Measurements from ENCODE around the gene RPL36AL. TPM values are rescaled to one million over a fixed set of nuclear protein-coding genes. Genes with fewer than 3 reads are reported as not detected.

The RPL36AL gene
- total and polyA plus RNA-seq, 9 donors, result 196 to 712 (median 406) TPM

DNA sequence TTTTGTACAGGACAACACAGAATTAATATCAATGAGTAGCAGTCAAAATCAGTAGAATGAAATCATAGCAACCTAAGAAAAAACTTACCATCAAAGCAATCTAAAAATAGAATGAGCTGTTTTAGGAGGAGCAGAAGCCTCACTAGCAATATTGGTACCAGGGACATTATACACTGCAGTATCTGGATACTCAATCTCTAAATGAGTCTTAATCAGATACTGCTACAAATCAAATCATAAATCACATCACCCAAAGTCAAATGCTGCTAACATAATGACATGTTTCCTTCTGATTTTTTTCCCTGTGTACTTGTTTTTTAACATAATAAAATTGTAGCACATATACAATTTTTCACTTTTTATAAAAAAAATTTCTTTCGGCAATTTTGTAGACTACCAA is 42.3 kb downstream of the RPL36AL start:
- WGBS, 3 donors, result 96 to 100% (median 100%) methylated on average over 1 of the region's 1 CpG
- Histone ChIP-seq H3K9me3 (no peaks in the 10 kb centered on the region), H3K27ac (no peak overlapping the region), H3K4me3 (no peak overlapping the region), H3K27me3 (no peaks in the 10 kb centered on the region), H3K4me1 (ENCODE audit: insufficient read depth) (no peaks in the 10 kb centered on the region), H3K36me3 (no peaks in the 10 kb centered on the region)
- intact Hi-C loops (cut with DNase I), result no loop called here
- no peak for DNase-seq
- TF ChIP-seq, protein P1, sequence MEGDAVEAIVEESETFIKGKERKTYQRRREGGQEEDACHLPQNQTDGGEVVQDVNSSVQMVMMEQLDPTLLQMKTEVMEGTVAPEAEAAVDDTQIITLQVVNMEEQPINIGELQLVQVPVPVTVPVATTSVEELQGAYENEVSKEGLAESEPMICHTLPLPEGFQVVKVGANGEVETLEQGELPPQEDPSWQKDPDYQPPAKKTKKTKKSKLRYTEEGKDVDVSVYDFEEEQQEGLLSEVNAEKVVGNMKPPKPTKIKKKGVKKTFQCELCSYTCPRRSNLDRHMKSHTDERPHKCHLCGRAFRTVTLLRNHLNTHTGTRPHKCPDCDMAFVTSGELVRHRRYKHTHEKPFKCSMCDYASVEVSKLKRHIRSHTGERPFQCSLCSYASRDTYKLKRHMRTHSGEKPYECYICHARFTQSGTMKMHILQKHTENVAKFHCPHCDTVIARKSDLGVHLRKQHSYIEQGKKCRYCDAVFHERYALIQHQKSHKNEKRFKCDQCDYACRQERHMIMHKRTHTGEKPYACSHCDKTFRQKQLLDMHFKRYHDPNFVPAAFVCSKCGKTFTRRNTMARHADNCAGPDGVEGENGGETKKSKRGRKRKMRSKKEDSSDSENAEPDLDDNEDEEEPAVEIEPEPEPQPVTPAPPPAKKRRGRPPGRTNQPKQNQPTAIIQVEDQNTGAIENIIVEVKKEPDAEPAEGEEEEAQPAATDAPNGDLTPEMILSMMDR (IDR thresholded peaks at IDR 0.05), result no peak
- TF ChIP-seq EP300 (IDR thresholded peaks at IDR 0.05) (no peak), POLR2A (IDR thresholded peaks at IDR 0.05) (no peak)

DNA sequence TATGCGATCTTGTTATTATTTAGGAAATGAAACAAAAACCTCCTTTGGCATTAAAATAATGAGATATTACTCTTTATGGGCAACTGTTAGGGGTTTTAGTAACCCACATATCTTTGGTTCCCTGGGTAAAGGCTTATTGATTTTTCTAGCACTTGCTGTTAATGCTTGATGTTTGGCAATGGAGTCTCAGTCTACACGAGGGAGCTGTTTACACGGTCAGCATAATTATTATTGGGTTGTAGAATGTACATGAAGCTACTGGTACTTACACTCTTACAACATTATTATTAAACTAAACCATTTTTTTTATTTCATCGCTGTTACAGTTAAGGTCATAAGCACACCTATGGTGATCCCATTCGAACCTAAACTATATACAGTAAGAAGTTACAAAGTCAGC is 46.4 kb downstream of the RPL36AL start:
- intact Hi-C loops (cut with DNase I), result no loop called here
- TF ChIP-seq EP300 (IDR thresholded peaks at IDR 0.05) (no peak), POLR2A (IDR thresholded peaks at IDR 0.05) (no peak)
- TF ChIP-seq, protein P1 (IDR thresholded peaks at IDR 0.05), result no peak
- no peak overlapping the region for H3K4me3 ChIP-seq
- no peaks in the 10 kb centered on the region for H3K27me3 ChIP-seq
- H3K36me3 ChIP-seq, result no peaks in the 10 kb centered on the region
- 85 to 89% (median 88%) methylated on average over 5 of the region's 5 CpGs for WGBS, 3 donors
- H3K27ac ChIP-seq, result no peak overlapping the region
- no peaks in the 10 kb centered on the region for H3K9me3 ChIP-seq
- no peak for DNase-seq
- no peaks in the 10 kb centered on the region for H3K4me1 ChIP-seq (ENCODE audit: insufficient read depth)

GRCh38 chr14:49569281-49569680 is 51.1 kb downstream of the RPL36AL start:
- Histone ChIP-seq H3K9me3 (no peaks in the 10 kb centered on the region), H3K4me1 (ENCODE audit: insufficient read depth) (no peaks in the 10 kb centered on the region), H3K36me3 (no peaks in the 10 kb centered on the region), H3K27me3 (no peaks in the 10 kb centered on the region), H3K4me3 (no peak overlapping the region), H3K27ac (no peak overlapping the region)
- DNase-seq, result no peak
- WGBS, 3 donors, result 81 to 88% (median 84%) methylated on average over 3 of the region's 3 CpGs
- TF ChIP-seq, protein P1 (IDR thresholded peaks at IDR 0.05), result no peak
- no peak for TF ChIP-seq EP300 (IDR thresholded peaks at IDR 0.05)
- TF ChIP-seq POLR2A (IDR thresholded peaks at IDR 0.05), result no peak
- intact Hi-C loops (cut with DNase I), result no loop called here

Small RNA genes lying within 50 kb of the gene (small RNA-seq; reads per million reads assigned to genes)
- not detected for gene AL139099.3
- not detected for gene AL139099.4
- not detected for gene RF00019

Other genes starting within 250 kb of the RPL36AL start
- over 10,000 TPM in 2 of 7 donors, 1,000 to 10,000 TPM in 5; 1,810 to 35,664 (median 2,389) TPM for gene RPS29, start 34.2 kb downstream of the RPL36AL start, total RNA-seq
- gene RPS29, start 34.2 kb downstream of the RPL36AL start, polyA plus RNA-seq, result 1,000 to 10,000 TPM; 2,089 to 4,585 TPM
- gene LRR1, start 21.7 kb downstream of the RPL36AL start, total RNA-seq, result 1 to 10 TPM; 4.1 to 8.0 (median 6.5) TPM
- gene LRR1, start 21.7 kb downstream of the RPL36AL start, polyA plus RNA-seq, result 1 to 10 TPM; 4.3 to 4.8 TPM
- 10 to 100 TPM; 23.0 to 45.1 (median 28.1) TPM for gene MGAT2, start 173 bp upstream of the RPL36AL start, total RNA-seq
- 10 to 100 TPM; 15.9 to 21.4 TPM for gene MGAT2, start 173 bp upstream of the RPL36AL start, polyA plus RNA-seq
- 10 to 100 TPM in 2 of 7 donors, 1 to 10 TPM in 5; 5.5 to 19.3 (median 6.8) TPM for gene DNAAF2, start 14.6 kb upstream of the RPL36AL start, total RNA-seq
- gene DNAAF2, start 14.6 kb upstream of the RPL36AL start, polyA plus RNA-seq, result 1 to 10 TPM; 3.3 to 5.5 TPM
- 1 to 10 TPM; 1.6 to 5.0 (median 2.5) TPM for gene POLE2, start 67.6 kb upstream of the RPL36AL start, total RNA-seq
- gene POLE2, start 67.6 kb upstream of the RPL36AL start, polyA plus RNA-seq, result 1 to 10 TPM; 1.6 to 2.5 TPM
- gene KLHDC1, start 72.5 kb upstream of the RPL36AL start, total RNA-seq, result 10 to 100 TPM in 6 of 7 donors, 1 to 10 TPM in 1; 8.6 to 22.9 (median 19.3) TPM
- gene KLHDC1, start 72.5 kb upstream of the RPL36AL start, polyA plus RNA-seq, result 1 to 10 TPM; 6.7 to 8.3 TPM
- gene KLHDC2, start 147.5 kb upstream of the RPL36AL start, total RNA-seq, result 10 to 100 TPM; 49.4 to 84.1 (median 70.1) TPM
- 10 to 100 TPM; 66.6 to 89.7 TPM for gene KLHDC2, start 147.5 kb upstream of the RPL36AL start, polyA plus RNA-seq
- gene NEMF, start 232.2 kb upstream of the RPL36AL start, total RNA-seq, result 10 to 100 TPM; 46.9 to 98.9 (median 72.1) TPM
- gene NEMF, start 232.2 kb upstream of the RPL36AL start, polyA plus RNA-seq, result 10 to 100 TPM; 20.9 to 46.2 TPM

Data from ovary (tissue), 9 donors.